K562 (cell line): ENCODE results near the gene GALNS. TPM values are rescaled to one million over a fixed set of nuclear protein-coding genes. Genes with fewer than 3 reads are reported as not detected.
A peak's percentile ranks its signal among the peaks of the same experiment; 100 is the strongest.

ENCODE experiments used
- ATAC-seq: fragments of 200-7000 bp; cut with Tn5 transposase; 3 replicates; pipeline ENCODE4 v1.9.1; 2020; ENCODE audit warnings: moderate library complexity
- BruUV-seq: library from RNA; stranded (reverse); fragments of 400-500 nt; replicated peaks from 2 replicates; lab custom pipeline; 2021; lab: Mats Ljungman, UMichigan
- CTCF ChIA-PET: fragments of 300-600 bp; formaldehyde crosslinking; extraction: SDS; loops from one replicate; lab custom pipeline; 2021; ENCODE audit warnings: low intra/inter-chr PET ratio; lab: Yijun Ruan, JAX
- POLR2A ChIA-PET: fragments of 300-600, 350-650 bp; sonication (Branson Sonifier 250); formaldehyde crosslinking; extraction: SDS; loops from one replicate; lab custom pipeline; 2021; ENCODE audit warnings: antibody characterized with exemption, inconsistent platforms; lab: Yijun Ruan, JAX
- DNase-seq, 4 experiments: peaks; one replicate each; pipeline versions ENCODE4 v3.0.0 to v3.0.0-alpha.2; 2011 to 2018; ENCODE audit warnings: low spot score in 3 of 4, mixed read lengths in 3 of 4; ENCODE audit errors: extremely low read depth in 1 of 4
- FAIRE-seq: peaks from 2 replicates; lab custom pipeline; 2011; peaks lifted over from hg19 to GRCh38; lab: Jason Lieb, UNC
- H2AFZ ChIP-seq: 2 replicates; pipeline ENCODE4 v1.6.0; 2011; ENCODE audit warnings: low read depth, low read length, control low read depth, inconsistent platforms
- H3K27ac ChIP-seq: fragments of 200-600 bp; 3 replicates; pipeline ENCODE4 v1.8.0; 2011; ENCODE audit warnings: low read depth, mild to moderate bottlenecking, control low read depth, inconsistent platforms, low read length, moderate library complexity, mixed read lengths; ENCODE audit errors: extremely low read depth
- H3K27me3 ChIP-seq, 2 experiments: fragments of 300-600 bp in 1 of 2; 2 replicates in 1 of 2; 3 replicates in 1 of 2; pipeline versions ENCODE4 v1.6.0 to v1.8.0; 2011; ENCODE audit warnings: inconsistent platforms in 2 of 2, low read length in 2 of 2, mild to moderate bottlenecking in 1 of 2, mixed read lengths in 1 of 2, moderate library complexity in 1 of 2; ENCODE audit not compliant: control insufficient read depth in 2 of 2, insufficient read depth in 2 of 2
- H3K36me3 ChIP-seq: fragments of 300-600 bp; 3 replicates; pipeline ENCODE4 v1.8.0; 2011; ENCODE audit warnings: mild to moderate bottlenecking, low read length, inconsistent platforms; ENCODE audit not compliant: control insufficient read depth, insufficient read depth
- H3K4me1 ChIP-seq, 2 experiments: fragments of 200-600 bp in 1 of 2; replicated peaks in 1 of 2; 2 replicates in 1 of 2; 3 replicates in 1 of 2; pipeline versions ENCODE4 v1.5.1 to v1.8.0; 2011; ENCODE audit warnings: inconsistent platforms in 2 of 2, low read length in 2 of 2, mild to moderate bottlenecking in 1 of 2, mixed read lengths in 1 of 2, moderate library complexity in 1 of 2; ENCODE audit not compliant: control insufficient read depth in 2 of 2, insufficient read depth in 2 of 2
- H3K4me2 ChIP-seq: 2 replicates; pipeline ENCODE4 v1.6.1; 2011; ENCODE audit warnings: low read length, control low read depth, inconsistent platforms, mixed read lengths; ENCODE audit not compliant: insufficient read depth
- H3K4me3 ChIP-seq: fragments of 200-600 bp; sonication (generic), shearing (Covaris generic); 2 replicates; pipeline ENCODE4 v1.5.1; 2016; ENCODE audit warnings: control low read depth, inconsistent platforms
- H3K79me2 ChIP-seq: fragments of 200-600 bp; 3 replicates; pipeline ENCODE4 v1.8.0; 2011; ENCODE audit warnings: low read length, inconsistent platforms; ENCODE audit not compliant: control insufficient read depth, insufficient read depth
- H3K9ac ChIP-seq, 2 experiments: 2 replicates each; pipeline versions ENCODE4 v1.6.0 to v1.6.1; 2011; ENCODE audit warnings: low read depth in 2 of 2, low read length in 2 of 2, control low read depth in 1 of 2, inconsistent platforms in 1 of 2, mild to moderate bottlenecking in 1 of 2, mixed read lengths in 1 of 2; ENCODE audit not compliant: insufficient read depth in 1 of 2
- H3K9me1 ChIP-seq: one replicate; pipeline ENCODE4 v1.6.0; 2011; ENCODE audit warnings: inconsistent platforms, mild to moderate bottlenecking, low read length, moderate library complexity; ENCODE audit not compliant: control insufficient read depth, insufficient read depth
- H3K9me3 ChIP-seq: replicated peaks from 2 replicates; pipeline ENCODE4 v1.5.1; 2011; ENCODE audit warnings: low read depth, low read length, inconsistent platforms; ENCODE audit not compliant: control insufficient read depth, insufficient read depth
- H4K20me1 ChIP-seq: replicated peaks from 2 replicates; pipeline ENCODE4 v1.6.1; 2011; ENCODE audit warnings: low read length, inconsistent platforms, mixed read lengths; ENCODE audit not compliant: control insufficient read depth, insufficient read depth
- ARID3A ChIP-seq: IDR thresholded peaks from 2 replicates; pipeline ENCODE4 v1.6.1; 2012; ENCODE audit warnings: low read depth, low read length, improper control_type of control experiment, borderline replicate concordance
- ATF6 ChIP-seq: sonication (generic); formaldehyde crosslinking; IDR thresholded peaks from 2 replicates; pipeline ENCODE4 v1.4.0; 2020; ENCODE audit warnings: mild to moderate bottlenecking, missing genetic modification reagents
- CXXC5 ChIP-seq: fragments of 250-450 bp; sonication (Bioruptor Pico); IDR thresholded peaks from 2 replicates; pipeline ENCODE4 v1.8.0; 2022; ENCODE audit warnings: inconsistent platforms, mild to moderate bottlenecking, moderate library complexity
- IRF2 ChIP-seq: sonication (generic); formaldehyde crosslinking; IDR thresholded peaks from 2 replicates; pipeline ENCODE4 v1.8.1; 2022; ENCODE audit warnings: mild to moderate bottlenecking, missing genetic modification reagents
- MECOM ChIP-seq: fragments of 250-450 bp; sonication (Bioruptor Pico); IDR thresholded peaks from 2 replicates; pipeline ENCODE4 v1.8.0; 2022; ENCODE audit warnings: inconsistent platforms
- NR2C1 ChIP-seq, 2 experiments: fragments of 450-650 bp; IDR thresholded peaks; 2 replicates each; pipeline ENCODE4 v1.6.1; 2017; ENCODE audit warnings: mild to moderate bottlenecking in 2 of 2, antibody characterized with exemption in 1 of 2, inconsistent platforms in 1 of 2, missing compliant biosample characterization in 1 of 2, missing genetic modification characterization in 1 of 2
- PRPF4 ChIP-seq: fragments of 200-400 bp; formaldehyde crosslinking; IDR thresholded peaks from one replicate; pipeline ENCODE4 v1.6.1; 2017; ENCODE audit warnings: low read length, low read depth, mild to moderate bottlenecking; ENCODE audit not compliant: insufficient read depth, poor library complexity, severe bottlenecking
- PURB ChIP-seq: sonication (generic); formaldehyde crosslinking; IDR thresholded peaks from 2 replicates; pipeline ENCODE4 v1.9.0; 2021; ENCODE audit warnings: low read depth, mild to moderate bottlenecking, missing genetic modification reagents
- SAFB ChIP-seq: fragments of 200-400 bp; formaldehyde crosslinking; IDR thresholded peaks from 2 replicates; pipeline ENCODE4 v1.6.1; 2017; ENCODE audit warnings: low read depth, low read length, borderline replicate concordance
- SMAD1 ChIP-seq: fragments of 150-350 bp; IDR thresholded peaks from 2 replicates; pipeline ENCODE4 v1.6.1; 2014; ENCODE audit warnings: low read length, low read depth; ENCODE audit not compliant: partially characterized antibody
- TAF15 ChIP-seq: fragments of 200-400 bp; formaldehyde crosslinking; IDR thresholded peaks from 2 replicates; pipeline ENCODE4 v1.6.1; 2017; ENCODE audit warnings: mild to moderate bottlenecking, low read depth, low read length, moderate library complexity
- ZBTB1 ChIP-seq: sonication (generic); formaldehyde crosslinking; IDR thresholded peaks from 2 replicates; pipeline ENCODE4 v1.8.1; 2023; ENCODE audit warnings: missing genetic modification reagents, low read depth, mild to moderate bottlenecking, borderline replicate concordance
- ZEB2 ChIP-seq: fragments of 450-650 bp; IDR thresholded peaks from 2 replicates; pipeline ENCODE4 v1.6.1; 2016
- ZNF41 ChIP-seq: fragments of 250-450 bp; sonication (Bioruptor Pico); conservative IDR thresholded peaks from 2 replicates; pipeline ENCODE4 v1.4.0; 2020; ENCODE audit warnings: mild to moderate bottlenecking
- WGBS: fragments of 100-300 bp; shearing (Covaris generic); methylation state at CpG from one replicate; pipeline ENCODE4 v1.1.6; 2016; ENCODE audit warnings: low coverage, mixed read lengths; ENCODE audit not compliant: insufficient coverage; ENCODE audit errors: missing lambda C conversion rate; 5-methylcytosine and 5-hydroxymethylcytosine counted together
- in situ Hi-C: fragments of 300-500 bp; cut with MboI; formaldehyde crosslinking; loops from 4 replicates; pipeline ENCODE4 v1.15.0; 2018; ENCODE audit warnings: inconsistent platforms, mixed read lengths
- intact Hi-C: fragments of 100-400 bp; cut with micrococcal nuclease; formaldehyde crosslinking; loops from 2 replicates; pipeline ENCODE4 v1.14.2; 2022
- polyA plus RNA-seq, 8 experiments: library from polyadenylated mRNA; depleted of rRNA in 4 of 8; stranded (reverse) in 5 of 8; unstranded in 3 of 8; fragments of >200 nt; fragmentation: Nextera tagmentation in 2 of 8; fragmentation: Illumina TruSeq in 1 of 8; extraction: Ambion mirVana in 2 of 8; extraction: Trizol in 1 of 8; gene quantifications; 2 replicates each; pipeline versions ENCODE4 v1.2.1 to v1.2.3, GENCODE V29; 2011 to 2014; ENCODE audit warnings: inconsistent platforms in 1 of 8, missing spikeins in 1 of 8
- total RNA-seq, 7 experiments: library from RNA; depleted of rRNA in 6 of 7; stranded (reverse); fragments of >200 nt in 6 of 7; fragmentation: Illumina TruSeq in 2 of 7; extraction: Trizol in 2 of 7; gene quantifications; 2 replicates each; pipeline versions ENCODE4 v1.2.1 to v1.2.3, GENCODE V29; 2011 to 2021; ENCODE audit warnings: low replicate concordance in 1 of 7
- TF ChIP-seq, protein P1 (sequence below): sonication (generic); formaldehyde crosslinking; IDR thresholded peaks from 2 replicates; pipeline ENCODE4 v1.8.0; 2022; ENCODE audit warnings: mild to moderate bottlenecking, missing genetic modification reagents, borderline replicate concordance

The GALNS gene
- total and polyA plus RNA-seq, 9 of the 15 experiments (the other 6 are each of a cell fraction or from before 2014, with no cell fraction given), result 0.38 to 13.2 (median 4.3) TPM

GRCh38 chr16:88784074-88784855, 72.5 kb downstream of the GALNS start:
- BruUV-seq, result no TSS peak
- in situ Hi-C loops, result no loop called here
- TF ChIP-seq, protein P1, sequence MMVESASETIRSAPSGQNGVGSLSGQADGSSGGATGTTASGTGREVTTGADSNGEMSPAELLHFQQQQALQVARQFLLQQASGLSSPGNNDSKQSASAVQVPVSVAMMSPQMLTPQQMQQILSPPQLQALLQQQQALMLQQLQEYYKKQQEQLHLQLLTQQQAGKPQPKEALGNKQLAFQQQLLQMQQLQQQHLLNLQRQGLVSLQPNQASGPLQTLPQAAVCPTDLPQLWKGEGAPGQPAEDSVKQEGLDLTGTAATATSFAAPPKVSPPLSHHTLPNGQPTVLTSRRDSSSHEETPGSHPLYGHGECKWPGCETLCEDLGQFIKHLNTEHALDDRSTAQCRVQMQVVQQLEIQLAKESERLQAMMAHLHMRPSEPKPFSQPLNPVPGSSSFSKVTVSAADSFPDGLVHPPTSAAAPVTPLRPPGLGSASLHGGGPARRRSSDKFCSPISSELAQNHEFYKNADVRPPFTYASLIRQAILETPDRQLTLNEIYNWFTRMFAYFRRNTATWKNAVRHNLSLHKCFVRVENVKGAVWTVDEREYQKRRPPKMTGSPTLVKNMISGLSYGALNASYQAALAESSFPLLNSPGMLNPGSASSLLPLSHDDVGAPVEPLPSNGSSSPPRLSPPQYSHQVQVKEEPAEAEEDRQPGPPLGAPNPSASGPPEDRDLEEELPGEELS (CRISPR knock-in tag), result no peak
- TF ChIP-seq SAFB (peak; percentile 44; the same call in 1 of the 2 replicates), ATF6 (CRISPR knock-in tag) (no peak), PURB (CRISPR knock-in tag) (no peak), TAF15 (0 out of 2 replicates have a peak, but pooled peaks have one; percentile 1), IRF2 (CRISPR knock-in tag) (no peak), ARID3A (no peak), CXXC5 (peak; percentile 12), NR2C1 (IDR thresholded peaks at IDR 0.05) (no peak), NR2C1 (tag; IDR thresholded peaks at IDR 0.05) (no peak), ZBTB1 (CRISPR knock-in tag) (no peak), ZEB2 (0 out of 2 replicates have a peak, but pooled peaks have one; percentile 3), MECOM (CRISPR knock-in tag) (no peak), SMAD1 (no peak), ZNF41 (CRISPR knock-in tag) (no peak), PRPF4 (peak; percentile 45)

More at GRCh38 chr16:88784074-88784855, 72.5 kb downstream of the GALNS start:
- Histone ChIP-seq H2AFZ (no peak overlapping the region), H3K36me3 (peaks cover 24% of the 10 kb centered on the region), H3K4me2 (peak overlapping the region; percentile 78), H3K9ac (peak overlapping the region; percentile 90 to 99), H3K27me3 (no peaks in the 10 kb centered on the region), H3K4me1 (peaks cover 38 to 70% of the 10 kb centered on the region in 2 experiments), H3K9me1 (peaks cover 5% of the 10 kb centered on the region), H3K9me3 (no peaks in the 10 kb centered on the region), H3K79me2 (peaks cover 65% of the 10 kb centered on the region), H3K4me3 (peak overlapping the region; percentile 70), H4K20me1 (peaks cover 26% of the 10 kb centered on the region; the same call in 1 of the 2 replicates), H3K27ac (peak overlapping the region; percentile 93)
- WGBS, result under 1% methylated on average over 63 of the region's 74 CpGs
- POLR2A ChIA-PET, result interaction anchor here (0.5 to 7.0 kb wide), 12 partner anchors 8 to 723 kb away, joined by 3 to 124 read pairs (median 4); partner anchors contain the start of gene APRT
- ATAC-seq, result peak; percentile 60
- intact Hi-C loops, result loop anchor here (2.0 kb wide), 2 partner anchors 13 to 47 kb away; no protein-coding TSS in a partner anchor
- CTCF ChIA-PET, result interaction anchor here (0.6 to 3.3 kb wide), 5 partner anchors 28 to 524 kb away, joined by 3 to 51 read pairs (median 5); no protein-coding TSS in a partner anchor
- no peak for FAIRE-seq
- peak; percentile 76 to 79 (median 77) for DNase-seq
